Kidney (tissue), 14 donors: ENCODE results near the gene AEN. TPM values are rescaled to one million over a fixed set of nuclear protein-coding genes. Genes with fewer than 3 reads are reported as not detected.

Experiments used
- DNase-seq, 5 donors: peaks; one replicate each; pipeline ENCODE4 v3.0.0-alpha.2; 2013 to 2020
- FAIRE-seq: peaks from 2 replicates; lab custom pipeline; 2012; peaks lifted over from hg19 to GRCh38; lab: Jason Lieb, UNC
- H3K27ac ChIP-seq, 2 donors: one replicate each; pipeline ENCODE4 v1.7.0; 2013; ENCODE audit warnings: low read depth in 2 of 2, low read length in 2 of 2, inconsistent platforms in 1 of 2
- H3K27me3 ChIP-seq: one replicate; pipeline ENCODE4 v1.7.1; 2013; ENCODE audit warnings: low read length, inconsistent platforms; ENCODE audit not compliant: control insufficient read depth, insufficient read depth
- H3K36me3 ChIP-seq, 3 donors: one replicate each; pipeline versions ENCODE4 v1.7.0 to v1.7.1; 2013; ENCODE audit warnings: low read length in 3 of 3, control low read depth in 1 of 3, inconsistent platforms in 1 of 3; ENCODE audit not compliant: insufficient read depth in 3 of 3, control insufficient read depth in 2 of 3
- H3K4me1 ChIP-seq, 3 donors: one replicate each; pipeline versions ENCODE4 v1.7.0 to v1.7.1; 2013; ENCODE audit warnings: low read length in 3 of 3, inconsistent platforms in 1 of 3, low read depth in 1 of 3; ENCODE audit not compliant: control insufficient read depth in 2 of 3, insufficient read depth in 2 of 3
- H3K4me3 ChIP-seq, 3 donors: one replicate each; pipeline versions ENCODE4 v1.7.0 to v1.8.1; 2013; ENCODE audit warnings: low read length in 3 of 3, control low read depth in 1 of 3, inconsistent platforms in 1 of 3
- H3K9ac ChIP-seq, 3 donors: one replicate each; pipeline versions ENCODE4 v1.7.0 to v1.7.1; 2013; ENCODE audit warnings: low read length in 3 of 3, control low read depth in 1 of 3, inconsistent platforms in 1 of 3
- H3K9me3 ChIP-seq, 3 donors: one replicate each; pipeline versions ENCODE4 v1.7.0 to v1.7.1; 2013; ENCODE audit warnings: low read length in 3 of 3, control low read depth in 1 of 3, inconsistent platforms in 1 of 3; ENCODE audit not compliant: control insufficient read depth in 2 of 3, insufficient read depth in 1 of 3
- CTCF ChIP-seq: IDR thresholded peaks from 3 replicates; pipeline ENCODE4 v1.5.1; 2012; ENCODE audit warnings: mild to moderate bottlenecking, moderate library complexity, borderline replicate concordance; ENCODE audit not compliant: insufficient read depth; ENCODE audit errors: extremely low read depth
- intact Hi-C: fragments of 100-400 bp; cut with DNase I; formaldehyde crosslinking; loops from one replicate; pipeline ENCODE4 v1.11.1; 2022
- microRNA-seq: library from miRNA; unstranded; fragments of <30 nt; microRNA quantifications from one replicate; pipeline ENCODE4 v1.2.0, GENCODE V29; 2020
- polyA plus RNA-seq: library from polyadenylated mRNA; stranded (reverse); fragments of 350-450 nt; fragmentation: Illumina TruSeq; extraction: RNeasy Lipid Tissue Mini Kit (QIAGEN cat#74804); gene quantifications from one replicate; pipeline ENCODE4 v1.2.3, GENCODE V29; 2014; ENCODE audit warnings: low read depth, low replicate concordance; ENCODE audit not compliant: insufficient read depth
- total RNA-seq: library from RNA; stranded (reverse); fragmentation: NEBNext Ultra II Directional; extraction: Animal tissue kit (Norgen Biotek cat#: 25700); gene quantifications from one replicate; pipeline ENCODE4 v1.2.1, GENCODE V29; 2021
- donor health status: control.
- donor health status: control.
- donor health status: control.
- donor health status: control.
- donor health status: control.
- donor health status: DM: yes; HTN: yes; CAD: no.
- donor health status: Normal renal cell carcinoma (clear cell type).

Gene AEN
- total and polyA plus RNA-seq, 2 donors from 2014 or later: 6.2 to 17.4 TPM

- Histone ChIP-seq H3K4me1 (no peaks in the 10 kb centered on the region), H3K9ac (no peak overlapping the region), H3K27me3 (no peaks in the 10 kb centered on the region), H3K4me3 (no peak overlapping the region), H3K36me3 (no peaks in the 10 kb centered on the region), H3K27ac (no peak overlapping the region), H3K9me3 (no peaks in the 10 kb centered on the region)
- no peak for TF ChIP-seq CTCF
- intact Hi-C loops: no loop called here
- no peak for DNase-seq
- FAIRE-seq: no peak
Measured at GRCh38 chr15:88680241-88681001, 59.3 kb downstream of the AEN start.

DNA sequence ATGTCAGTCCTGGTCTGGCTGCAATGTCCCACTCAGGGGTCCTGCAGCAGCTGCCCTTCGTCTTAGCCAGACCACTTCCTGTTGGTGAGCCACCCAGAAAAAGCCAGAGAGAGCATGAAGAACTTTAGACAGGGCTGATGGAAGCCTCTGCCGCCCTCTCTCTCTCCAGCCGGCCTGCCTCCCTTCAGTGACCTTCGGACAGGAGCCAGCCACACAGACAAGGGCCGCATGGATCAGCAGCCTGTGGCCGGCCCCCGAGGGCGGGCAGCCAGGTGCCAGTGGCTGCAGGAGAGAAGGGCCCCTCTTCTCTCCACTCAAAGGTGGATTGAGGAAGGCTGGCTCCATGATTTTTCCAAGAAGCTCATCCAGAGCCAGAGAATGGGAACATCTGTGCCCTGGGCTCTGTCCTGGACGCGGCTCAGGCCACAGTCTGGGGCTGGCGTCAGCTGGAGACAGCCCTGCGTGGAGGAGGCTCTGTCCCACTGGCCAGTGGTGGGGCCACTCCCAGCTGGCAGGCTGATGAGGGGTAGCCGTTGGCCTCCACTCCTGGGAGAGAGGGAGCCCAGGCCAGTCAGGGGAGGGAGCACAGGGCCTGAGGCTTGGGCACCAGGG, 60.6 kb downstream of the AEN start:
- peak in 1 of 5 donors; percentile 10 for DNase-seq

More for the DNA sequence above, 60.6 kb downstream of the AEN start:
- Histone ChIP-seq H3K4me3 (no peak overlapping the region), H3K36me3 (no peaks in the 10 kb centered on the region), H3K9me3 (no peaks in the 10 kb centered on the region), H3K4me1 (no peaks in the 10 kb centered on the region), H3K27me3 (no peaks in the 10 kb centered on the region), H3K9ac (no peak overlapping the region), H3K27ac (no peak overlapping the region)
- FAIRE-seq: no peak
- intact Hi-C loops: no loop called here
- no peak for TF ChIP-seq CTCF

Small RNAs within 50 kb of the gene (microRNA-seq; reads per million reads assigned to microRNA genes)
- 3.4 reads per million, percentile 2 among the genes with 10 or more reads in this experiment for gene MIR1179
- gene MIR3529: not detected
- not detected for gene MIR7-2

Other genes starting within 250 kb of the AEN start
- gene MRPL46, start 154.0 kb upstream of the AEN start, total RNA-seq: 24.7 TPM
- gene MRPL46, start 154.0 kb upstream of the AEN start, polyA plus RNA-seq: 73.4 TPM
- gene MRPS11, start 153.6 kb upstream of the AEN start, total RNA-seq: 35.2 TPM
- 96.8 TPM for gene MRPS11, start 153.6 kb upstream of the AEN start, polyA plus RNA-seq
- gene DET1, start 74.7 kb upstream of the AEN start, total RNA-seq: 6.8 TPM
- gene DET1, start 74.7 kb upstream of the AEN start, polyA plus RNA-seq: 3.9 TPM
- gene ISG20, start 17.7 kb downstream of the AEN start, total RNA-seq: 25.5 TPM
- gene ISG20, start 17.7 kb downstream of the AEN start, polyA plus RNA-seq: 7.3 TPM
- 10.3 TPM for gene ACAN, start 182.1 kb downstream of the AEN start, total RNA-seq
- 2.8 TPM for gene ACAN, start 182.1 kb downstream of the AEN start, polyA plus RNA-seq